NB4 (cell line): ENCODE results near the gene ASCC1.

Experiments used
- DNase-seq: peaks from one replicate; pipeline ENCODE4 v3.0.0; 2010; ENCODE audit warnings: low read depth
- H3K4me3 ChIP-seq: one replicate; pipeline ENCODE4 v1.5.1; 2011; ENCODE audit warnings: mild to moderate bottlenecking, low read depth, low read length, moderate library complexity
- MAX ChIP-seq: IDR thresholded peaks from 2 replicates; pipeline ENCODE4 v1.6.1; 2011; ENCODE audit warnings: low read depth, low read length
- MYC ChIP-seq: IDR thresholded peaks from 2 replicates; pipeline ENCODE4 v1.6.1; 2011; ENCODE audit warnings: low read depth, low read length
- POLR2A ChIP-seq: IDR thresholded peaks from 2 replicates; pipeline ENCODE4 v1.6.1; 2011; ENCODE audit warnings: mild to moderate bottlenecking; ENCODE audit not compliant: insufficient read length; ENCODE audit errors: extremely low read depth
- TF ChIP-seq, protein P1 (sequence below): IDR thresholded peaks from one replicate; pipeline ENCODE4 v1.5.1; 2012; ENCODE audit warnings: low read depth, low read length

Gene ASCC1

GRCh38 chr10:72133517-72133916 is 82.6 kb downstream of the ASCC1 start:
- no peak for TF ChIP-seq MAX
- TF ChIP-seq MYC, result no peak
- no peak for TF ChIP-seq POLR2A
- TF ChIP-seq, protein P1, sequence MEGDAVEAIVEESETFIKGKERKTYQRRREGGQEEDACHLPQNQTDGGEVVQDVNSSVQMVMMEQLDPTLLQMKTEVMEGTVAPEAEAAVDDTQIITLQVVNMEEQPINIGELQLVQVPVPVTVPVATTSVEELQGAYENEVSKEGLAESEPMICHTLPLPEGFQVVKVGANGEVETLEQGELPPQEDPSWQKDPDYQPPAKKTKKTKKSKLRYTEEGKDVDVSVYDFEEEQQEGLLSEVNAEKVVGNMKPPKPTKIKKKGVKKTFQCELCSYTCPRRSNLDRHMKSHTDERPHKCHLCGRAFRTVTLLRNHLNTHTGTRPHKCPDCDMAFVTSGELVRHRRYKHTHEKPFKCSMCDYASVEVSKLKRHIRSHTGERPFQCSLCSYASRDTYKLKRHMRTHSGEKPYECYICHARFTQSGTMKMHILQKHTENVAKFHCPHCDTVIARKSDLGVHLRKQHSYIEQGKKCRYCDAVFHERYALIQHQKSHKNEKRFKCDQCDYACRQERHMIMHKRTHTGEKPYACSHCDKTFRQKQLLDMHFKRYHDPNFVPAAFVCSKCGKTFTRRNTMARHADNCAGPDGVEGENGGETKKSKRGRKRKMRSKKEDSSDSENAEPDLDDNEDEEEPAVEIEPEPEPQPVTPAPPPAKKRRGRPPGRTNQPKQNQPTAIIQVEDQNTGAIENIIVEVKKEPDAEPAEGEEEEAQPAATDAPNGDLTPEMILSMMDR, result no peak
- no peak overlapping the region for H3K4me3 ChIP-seq
- DNase-seq, result peak; percentile 60

DNA sequence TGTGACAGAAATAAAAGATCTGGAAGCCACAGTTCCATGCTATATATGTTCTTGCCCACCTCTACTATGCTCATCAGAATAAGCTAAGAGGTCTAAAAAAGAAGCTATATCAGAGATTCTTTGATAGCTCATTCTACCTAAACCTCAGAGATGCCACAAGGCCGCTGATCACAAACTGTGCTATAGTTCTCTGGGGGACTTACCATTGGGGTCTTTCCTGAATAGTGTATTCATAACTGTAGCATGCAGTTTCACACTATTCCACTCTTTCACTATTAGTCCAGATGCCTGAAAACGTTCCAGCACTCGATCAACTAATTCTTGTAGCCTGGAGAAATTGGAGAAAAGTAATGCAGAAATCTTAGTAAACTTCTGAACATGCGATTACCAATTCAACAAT is 83.2 kb downstream of the ASCC1 start:
- DNase-seq, result no peak
- no peak for TF ChIP-seq POLR2A
- TF ChIP-seq, protein P1, result no peak
- TF ChIP-seq MYC, result no peak
- TF ChIP-seq MAX, result no peak
- H3K4me3 ChIP-seq, result no peak overlapping the region

GRCh38 chr10:72127571-72127970 is 88.5 kb downstream of the ASCC1 start:
- no peak for DNase-seq
- TF ChIP-seq MAX, result no peak
- no peak for TF ChIP-seq MYC
- TF ChIP-seq, protein P1, result no peak
- no peak for TF ChIP-seq POLR2A
- H3K4me3 ChIP-seq, result no peak overlapping the region

GRCh38 chr10:72126872-72127232 is 89.2 kb downstream of the ASCC1 start:
- TF ChIP-seq, protein P1, result no peak
- TF ChIP-seq MAX (no peak), MYC (no peak), POLR2A (no peak)
- H3K4me3 ChIP-seq, result no peak overlapping the region
- DNase-seq, result no peak

GRCh38 chr10:72126184-72126871 is 89.7 kb downstream of the ASCC1 start:
- no peak overlapping the region for H3K4me3 ChIP-seq
- DNase-seq, result peak; percentile 60
- TF ChIP-seq, protein P1, result peak; percentile 41
- no peak for TF ChIP-seq MAX

- TF ChIP-seq MYC, result no peak
- TF ChIP-seq MAX, result no peak
- TF ChIP-seq POLR2A, result no peak
- TF ChIP-seq, protein P1, result no peak
- no peak overlapping the region for H3K4me3 ChIP-seq
- DNase-seq, result no peak
Observed at GRCh38 chr10:72124989-72125388, 91.1 kb downstream of the ASCC1 start.
